ENCODE data around the gene CDC42SE2.

CDC42SE2 gene

GRCh38 chr5:131260895-131261294 is 3.0 kb upstream of the CDC42SE2 start:
- no peak overlapping the region for H3K4me3 ChIP-seq (ENCODE audit: low read depth, low read length)
- no peak for TF ChIP-seq CTCF (IDR thresholded peaks at IDR 0.05; ENCODE audit: borderline replicate concordance, insufficient read depth, low read depth, low read length)

GRCh38 chr5:131261483-131261882 is 2.4 kb upstream of the CDC42SE2 start:
- no peak for TF ChIP-seq CTCF (IDR thresholded peaks at IDR 0.05; ENCODE audit: borderline replicate concordance, insufficient read depth, low read depth, low read length)
- H3K4me3 ChIP-seq (ENCODE audit: low read depth, low read length), result no peak overlapping the region

GRCh38 chr5:131262953-131263541 is 806 bp upstream of the CDC42SE2 start:
- peak overlapping the region; percentile 86 for H3K4me3 ChIP-seq (ENCODE audit: low read depth, low read length)
- no peak for TF ChIP-seq CTCF (IDR thresholded peaks at IDR 0.05; ENCODE audit: borderline replicate concordance, insufficient read depth, low read depth, low read length)

- peak overlapping the region; percentile 86 for H3K4me3 ChIP-seq (ENCODE audit: low read depth, low read length)
- TF ChIP-seq CTCF (IDR thresholded peaks at IDR 0.05; ENCODE audit: borderline replicate concordance, insufficient read depth, low read depth, low read length), result no peak
These were observed 722 bp downstream of the CDC42SE2 start for GRCh38 chr5:131264451-131265099.

- TF ChIP-seq CTCF (IDR thresholded peaks at IDR 0.05; ENCODE audit: borderline replicate concordance, insufficient read depth, low read depth, low read length), result peak; percentile 33; the same call in 1 of the 2 replicates
- H3K4me3 ChIP-seq (ENCODE audit: low read depth, low read length), result peak overlapping the region; percentile 86
These were observed 1.5 kb downstream of the CDC42SE2 start for GRCh38 chr5:131265311-131265803.

GRCh38 chr5:131266370-131267060 is 2.7 kb downstream of the CDC42SE2 start:
- H3K4me3 ChIP-seq (ENCODE audit: low read depth, low read length), result peak overlapping the region; percentile 41
- no peak for TF ChIP-seq CTCF (IDR thresholded peaks at IDR 0.05; ENCODE audit: borderline replicate concordance, insufficient read depth, low read depth, low read length)
